Right atrium auricular region (tissue), 2 donors: Measurements from ENCODE around the gene DDX24. TPM values are rescaled to one million over a fixed set of nuclear protein-coding genes. Genes with fewer than 3 reads are reported as not detected.
A peak's percentile ranks its signal among the peaks of the same experiment; 100 is the strongest.

Experiments used
- DNase-seq: peaks from one replicate; pipeline ENCODE4 v3.0.0-alpha.2; 2019; ENCODE audit warnings: low spot score
- H3K27ac ChIP-seq, 2 donors: fragments of 200-600 bp; sonication (generic); 1 replicate in 1 of 2; 2 replicates in 1 of 2; pipeline ENCODE4 v1.5.1; 2016 to 2019
- H3K27me3 ChIP-seq, 2 donors: fragments of 200-600 bp; sonication (generic); one replicate each; pipeline versions ENCODE4 v1.5.1 to v1.6.0; 2017 to 2019
- H3K36me3 ChIP-seq: fragments of 200-600 bp; sonication (generic); one replicate; pipeline ENCODE4 v1.5.1; 2016
- H3K4me1 ChIP-seq, 2 donors: fragments of 200-600 bp; sonication (generic); one replicate each; pipeline versions ENCODE4 v1.5.1 to v1.6.0; 2017 to 2019
- H3K4me3 ChIP-seq, 2 donors: fragments of 200-600 bp; sonication (generic); 1 replicate in 1 of 2; 2 replicates in 1 of 2; pipeline ENCODE4 v1.5.1; 2017 to 2019; ENCODE audit warnings: mild to moderate bottlenecking in 1 of 2, moderate library complexity in 1 of 2
- H3K9me3 ChIP-seq, 2 donors: fragments of 200-600 bp; sonication (generic); one replicate each; pipeline ENCODE4 v1.5.1; 2019
- CTCF ChIP-seq, 2 donors: fragments of 200-600 bp; sonication (generic); IDR thresholded peaks; one replicate each; pipeline ENCODE4 v1.5.1; 2019; ENCODE audit warnings: antibody characterized with exemption in 2 of 2
- total RNA-seq, 2 donors: library from RNA; depleted of rRNA; stranded (reverse); fragments of >200 nt; gene quantifications; one replicate each; pipeline ENCODE4 v1.1.0, GENCODE V29; 2016

The DDX24 gene
- total RNA-seq, 2 donors from 2014 or later, result 166 to 178 TPM

- TF ChIP-seq CTCF (IDR thresholded peaks at IDR 0.05), result no peak
Measured at GRCh38 chr14:94127330-94127729, 46.3 kb upstream of the DDX24 start.

GRCh38 chr14:94126800-94127199 is 45.8 kb upstream of the DDX24 start:
- Histone ChIP-seq H3K4me1 (peaks cover 0 to 15% of the 10 kb centered on the region in 2 donors), H3K27ac (no peak overlapping the region), H3K27me3 (no peaks in the 10 kb centered on the region), H3K9me3 (no peaks in the 10 kb centered on the region), H3K36me3 (no peaks in the 10 kb centered on the region), H3K4me3 (no peak overlapping the region)
- TF ChIP-seq CTCF (IDR thresholded peaks at IDR 0.05), result no peak
- peak; percentile 5 for DNase-seq

More at GRCh38 chr14:94127330-94127729, 46.3 kb upstream of the DDX24 start:
- H3K4me1 ChIP-seq, result peaks cover 0 to 15% of the 10 kb centered on the region in 2 donors
- no peaks in the 10 kb centered on the region for H3K9me3 ChIP-seq
- DNase-seq, result peak; percentile 5
- H3K27ac ChIP-seq, result no peak overlapping the region
- no peaks in the 10 kb centered on the region for H3K27me3 ChIP-seq
- no peak overlapping the region for H3K4me3 ChIP-seq
- no peaks in the 10 kb centered on the region for H3K36me3 ChIP-seq

GRCh38 chr14:94126419-94126677 is 45.3 kb upstream of the DDX24 start:
- no peak overlapping the region for H3K27ac ChIP-seq

GRCh38 chr14:94125659-94126418 is 44.8 kb upstream of the DDX24 start:
- Histone ChIP-seq H3K4me1 (peaks cover 0 to 15% of the 10 kb centered on the region in 2 donors), H3K4me3 (no peak overlapping the region), H3K36me3 (no peaks in the 10 kb centered on the region), H3K27me3 (no peaks in the 10 kb centered on the region), H3K27ac (no peak overlapping the region), H3K9me3 (no peaks in the 10 kb centered on the region)
- TF ChIP-seq CTCF (IDR thresholded peaks at IDR 0.05), result no peak
- peak; percentile 36 for DNase-seq

More at GRCh38 chr14:94126419-94126677, 45.3 kb upstream of the DDX24 start:
- Histone ChIP-seq H3K4me1 (peaks cover 0 to 15% of the 10 kb centered on the region in 2 donors), H3K36me3 (no peaks in the 10 kb centered on the region), H3K4me3 (no peak overlapping the region), H3K27me3 (no peaks in the 10 kb centered on the region), H3K9me3 (no peaks in the 10 kb centered on the region)
- DNase-seq, result no peak
- no peak for TF ChIP-seq CTCF (IDR thresholded peaks at IDR 0.05)

GRCh38 chr14:94124582-94125377 is 43.8 kb upstream of the DDX24 start:
- peaks cover 0 to 8% of the 10 kb centered on the region in 2 donors for H3K9me3 ChIP-seq
- H3K27ac ChIP-seq, result no peak overlapping the region
- TF ChIP-seq CTCF (IDR thresholded peaks at IDR 0.05), result no peak
- H3K4me1 ChIP-seq, result peaks cover 0 to 8% of the 10 kb centered on the region in 2 donors
- H3K4me3 ChIP-seq, result no peak overlapping the region
- no peaks in the 10 kb centered on the region for H3K36me3 ChIP-seq
- DNase-seq, result peak; percentile 51
- no peaks in the 10 kb centered on the region for H3K27me3 ChIP-seq
